ENCODE results near the gene ZBTB8B. TPM values are rescaled to one million over a fixed set of nuclear protein-coding genes. Genes with fewer than 3 reads are reported as not detected.

The ZBTB8B gene
- total and polyA plus RNA-seq, 4 donors: under 0.01 to 0.09 (median 0.03) TPM

DNA sequence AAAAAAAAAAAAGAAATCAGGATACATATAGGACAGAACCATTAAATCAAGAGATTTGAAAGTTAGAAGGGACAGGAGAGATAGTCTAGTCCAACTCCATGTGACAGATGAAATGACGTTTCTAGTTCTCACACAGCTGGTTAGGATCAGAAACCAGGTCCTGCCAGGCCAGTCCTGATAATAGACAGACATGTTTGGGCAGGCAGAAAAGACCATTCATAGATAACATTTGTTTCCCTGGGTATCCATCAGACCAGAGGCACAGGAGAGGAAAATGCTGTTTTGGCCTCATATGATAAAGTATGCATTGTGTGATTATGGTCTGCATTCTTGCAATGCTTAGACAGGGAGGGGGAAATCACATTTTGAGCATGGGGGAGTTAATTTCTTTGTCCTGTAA, 29.3 kb downstream of the ZBTB8B start:
- WGBS, 2 donors: 70 to 83% methylated on average over 1 of the region's 1 CpG
- H3K36me3 ChIP-seq (ENCODE audit: control insufficient read depth in 4 of 4, insufficient read depth in 4 of 4, low read length in 4 of 4): no peaks in the 10 kb centered on the region
- ATAC-seq (ENCODE audit: insufficient read depth, low FRiP score) (no peak), DNase-seq (peak in 2 of 3 donors; percentile 30 to 37)
- no peak overlapping the region for H3K27ac ChIP-seq (ENCODE audit: low read depth in 1 of 2, low read length in 1 of 2)
- no peaks in the 10 kb centered on the region for H3K9me3 ChIP-seq (ENCODE audit: control insufficient read depth in 4 of 4, insufficient read depth in 3 of 4, low read length in 3 of 4)
- no peaks in the 10 kb centered on the region for H3K27me3 ChIP-seq (ENCODE audit: control insufficient read depth in 3 of 3, insufficient read depth in 3 of 3, low read length in 2 of 3)
- peak overlapping the region in 1 of 2 donors; percentile 9 for H3K9ac ChIP-seq (ENCODE audit: insufficient read depth in 1 of 2, low read length in 2 of 2)
- no peak overlapping the region for H3K4me3 ChIP-seq
- TF ChIP-seq, protein P1, sequence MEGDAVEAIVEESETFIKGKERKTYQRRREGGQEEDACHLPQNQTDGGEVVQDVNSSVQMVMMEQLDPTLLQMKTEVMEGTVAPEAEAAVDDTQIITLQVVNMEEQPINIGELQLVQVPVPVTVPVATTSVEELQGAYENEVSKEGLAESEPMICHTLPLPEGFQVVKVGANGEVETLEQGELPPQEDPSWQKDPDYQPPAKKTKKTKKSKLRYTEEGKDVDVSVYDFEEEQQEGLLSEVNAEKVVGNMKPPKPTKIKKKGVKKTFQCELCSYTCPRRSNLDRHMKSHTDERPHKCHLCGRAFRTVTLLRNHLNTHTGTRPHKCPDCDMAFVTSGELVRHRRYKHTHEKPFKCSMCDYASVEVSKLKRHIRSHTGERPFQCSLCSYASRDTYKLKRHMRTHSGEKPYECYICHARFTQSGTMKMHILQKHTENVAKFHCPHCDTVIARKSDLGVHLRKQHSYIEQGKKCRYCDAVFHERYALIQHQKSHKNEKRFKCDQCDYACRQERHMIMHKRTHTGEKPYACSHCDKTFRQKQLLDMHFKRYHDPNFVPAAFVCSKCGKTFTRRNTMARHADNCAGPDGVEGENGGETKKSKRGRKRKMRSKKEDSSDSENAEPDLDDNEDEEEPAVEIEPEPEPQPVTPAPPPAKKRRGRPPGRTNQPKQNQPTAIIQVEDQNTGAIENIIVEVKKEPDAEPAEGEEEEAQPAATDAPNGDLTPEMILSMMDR (IDR thresholded peaks at IDR 0.05; ENCODE audit: control extremely low read depth, extremely low read depth): no peak
- peaks cover 0 to 7% (median 0%) of the 10 kb centered on the region in 5 donors for H3K4me1 ChIP-seq (ENCODE audit: control insufficient read depth in 5 of 5, insufficient read depth in 5 of 5, low read length in 5 of 5)

GRCh38 chr1:32494711-32495337, 30.0 kb downstream of the ZBTB8B start:
- TF ChIP-seq, protein P1 (IDR thresholded peaks at IDR 0.05; ENCODE audit: control extremely low read depth, extremely low read depth): no peak
- Histone ChIP-seq H3K4me1 (ENCODE audit: control insufficient read depth in 5 of 5, insufficient read depth in 5 of 5, low read length in 5 of 5) (peaks cover 0 to 7% (median 0%) of the 10 kb centered on the region in 5 donors), H3K4me3 (no peak overlapping the region), H3K9ac (ENCODE audit: insufficient read depth in 1 of 2, low read length in 2 of 2) (no peak overlapping the region), H3K9me3 (ENCODE audit: control insufficient read depth in 4 of 4, insufficient read depth in 3 of 4, low read length in 3 of 4) (no peaks in the 10 kb centered on the region), H3K27me3 (ENCODE audit: control insufficient read depth in 3 of 3, insufficient read depth in 3 of 3, low read length in 2 of 3) (no peaks in the 10 kb centered on the region), H3K36me3 (ENCODE audit: control insufficient read depth in 4 of 4, insufficient read depth in 4 of 4, low read length in 4 of 4) (no peaks in the 10 kb centered on the region), H3K27ac (ENCODE audit: low read depth in 1 of 2, low read length in 1 of 2) (no peak overlapping the region)
- ATAC-seq (ENCODE audit: insufficient read depth, low FRiP score) (no peak), DNase-seq (no peak)
- WGBS, 2 donors: 85 to 88% methylated on average over 7 of the region's 7 CpGs

DNA sequence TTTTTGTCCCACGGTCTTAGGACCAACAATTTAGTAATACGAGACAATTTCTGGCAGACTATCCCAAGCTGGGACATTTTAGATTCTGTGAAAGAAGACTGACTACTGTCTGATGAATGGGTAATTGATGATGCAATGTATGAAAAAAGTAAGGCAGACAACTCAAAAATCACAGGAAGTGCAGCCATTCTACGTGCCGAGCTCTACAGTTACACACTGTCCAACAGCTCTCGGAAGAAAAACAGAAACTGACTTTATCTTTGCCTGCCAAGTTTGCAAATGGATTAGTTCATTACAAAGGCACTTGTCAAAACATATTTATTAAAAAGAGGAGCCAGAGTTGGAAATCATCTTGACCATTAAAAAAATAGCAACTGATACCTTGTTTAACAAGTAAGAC, 31.3 kb downstream of the ZBTB8B start:
- H3K4me1 ChIP-seq (ENCODE audit: control insufficient read depth in 5 of 5, insufficient read depth in 5 of 5, low read length in 5 of 5): peaks cover 0 to 7% (median 0%) of the 10 kb centered on the region in 5 donors
- H3K27me3 ChIP-seq (ENCODE audit: control insufficient read depth in 3 of 3, insufficient read depth in 3 of 3, low read length in 2 of 3): no peaks in the 10 kb centered on the region
- TF ChIP-seq, protein P1 (IDR thresholded peaks at IDR 0.05; ENCODE audit: control extremely low read depth, extremely low read depth): no peak
- H3K27ac ChIP-seq (ENCODE audit: low read depth in 1 of 2, low read length in 1 of 2): peak overlapping the region in 1 of 2 donors; percentile 43
- H3K9ac ChIP-seq (ENCODE audit: insufficient read depth in 1 of 2, low read length in 2 of 2): peak overlapping the region in 1 of 2 donors; percentile 26
- no peaks in the 10 kb centered on the region for H3K36me3 ChIP-seq (ENCODE audit: control insufficient read depth in 4 of 4, insufficient read depth in 4 of 4, low read length in 4 of 4)
- peaks cover 0 to 2% (median 0%) of the 10 kb centered on the region in 4 donors for H3K9me3 ChIP-seq (ENCODE audit: control insufficient read depth in 4 of 4, insufficient read depth in 3 of 4, low read length in 3 of 4)
- ATAC-seq (ENCODE audit: insufficient read depth, low FRiP score): no peak
- 40 to 50% methylated on average over 5 of the region's 5 CpGs for WGBS, 2 donors
- no peak overlapping the region for H3K4me3 ChIP-seq
- peak in 2 of 3 donors; percentile 56 to 70 for DNase-seq

Data from lung (tissue), 12 donors.